ENCODE results near the gene DICER1.

Gene DICER1

DNA sequence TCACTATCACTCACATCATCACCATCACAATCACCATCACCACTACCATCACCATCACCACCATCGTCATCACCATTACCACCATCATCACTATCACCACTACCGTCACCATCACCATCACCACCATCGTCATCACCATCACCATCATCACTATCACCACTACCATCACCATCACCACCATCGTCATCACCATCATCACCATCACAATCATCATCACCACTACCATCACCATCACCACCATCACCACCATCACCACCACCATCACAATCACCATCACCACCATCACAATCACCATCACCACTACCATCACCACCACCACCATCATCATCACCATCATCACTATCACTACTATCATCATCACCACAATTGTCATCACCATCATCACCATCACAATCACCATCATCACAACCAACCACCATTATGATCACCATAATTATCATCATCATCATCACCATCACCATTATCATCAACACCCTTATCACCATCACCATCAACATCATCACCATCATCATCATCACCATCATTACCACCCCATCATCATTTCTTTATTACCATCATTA is 90.8 kb downstream of the DICER1 start:
- TF ChIP-seq ELF4 (IDR thresholded peaks at IDR 0.05) (no peak), ZNF384 (IDR thresholded peaks at IDR 0.05) (no peak), TARDBP (IDR thresholded peaks at IDR 0.05) (no peak), PKNOX1 (IDR thresholded peaks at IDR 0.05) (no peak), FOXM1 (IDR thresholded peaks at IDR 0.05; ENCODE audit: borderline replicate concordance) (no peak)
- POLR2A ChIA-PET: no interaction called here

GRCh38 chr14:95065411-95065810 is 91.9 kb downstream of the DICER1 start:
- ChIA-PET POLR2A (no interaction called here), CTCF (no interaction called here)
- no peak for DNase-seq (ENCODE audit: extremely low spot score)
- TF ChIP-seq FOXM1 (IDR thresholded peaks at IDR 0.05; ENCODE audit: borderline replicate concordance) (no peak), TARDBP (IDR thresholded peaks at IDR 0.05) (no peak), SUZ12 (IDR thresholded peaks at IDR 0.05) (no peak), FOXA1 (IDR thresholded peaks at IDR 0.05) (no peak), ZNF384 (IDR thresholded peaks at IDR 0.05) (no peak), SP1 (IDR thresholded peaks at IDR 0.05) (no peak), ARNT (IDR thresholded peaks at IDR 0.05) (no peak), CTBP1 (IDR thresholded peaks at IDR 0.05; ENCODE audit: borderline replicate concordance) (no peak), L3MBTL2 (conservative IDR thresholded peaks at IDR 0.05) (no peak), ELF4 (IDR thresholded peaks at IDR 0.05) (no peak), LEF1 (IDR thresholded peaks at IDR 0.05; ENCODE audit: borderline replicate concordance) (no peak), PKNOX1 (IDR thresholded peaks at IDR 0.05) (no peak), FOXK2 (IDR thresholded peaks at IDR 0.05) (no peak)

More for the DNA sequence above, 90.8 kb downstream of the DICER1 start:
- no peak for DNase-seq (ENCODE audit: extremely low spot score)
- CTCF ChIA-PET: no interaction called here

DNA sequence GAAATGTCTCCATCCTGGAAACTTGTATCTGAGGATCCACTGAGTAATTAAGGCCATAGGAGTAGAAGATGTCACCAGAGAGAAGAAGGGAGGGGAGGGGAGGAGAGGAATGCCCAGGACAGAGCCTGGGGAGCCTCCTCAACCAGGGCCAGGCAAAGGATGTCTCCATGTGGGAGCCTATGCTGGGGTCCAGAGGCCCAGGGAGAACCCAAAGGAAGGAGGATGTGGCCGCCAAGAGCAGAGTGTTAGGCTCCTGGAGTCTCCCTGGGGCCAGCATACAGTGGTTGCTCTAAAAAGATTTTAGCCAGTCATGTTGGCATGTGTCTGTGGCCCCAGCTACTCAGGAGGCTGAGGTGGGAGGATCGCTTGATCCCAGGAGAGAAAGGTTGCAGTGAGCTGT is 92.6 kb downstream of the DICER1 start:
- no peak for DNase-seq (ENCODE audit: extremely low spot score)
- ChIA-PET POLR2A (no interaction called here), CTCF (no interaction called here)
- TF ChIP-seq ELF4 (IDR thresholded peaks at IDR 0.05): no peak
- TF ChIP-seq CTBP1 (IDR thresholded peaks at IDR 0.05; ENCODE audit: borderline replicate concordance): no peak
- TF ChIP-seq TARDBP (IDR thresholded peaks at IDR 0.05): no peak
- TF ChIP-seq HDGF (IDR thresholded peaks at IDR 0.05; ENCODE audit: borderline replicate concordance): no peak
- TF ChIP-seq SUZ12 (IDR thresholded peaks at IDR 0.05): no peak
- no peak for TF ChIP-seq PKNOX1 (IDR thresholded peaks at IDR 0.05)
- no peak for TF ChIP-seq SP1 (IDR thresholded peaks at IDR 0.05)
- no peak for TF ChIP-seq NFRKB (IDR thresholded peaks at IDR 0.05)

- ChIA-PET CTCF (no interaction called here), POLR2A (no interaction called here)
- TF ChIP-seq BHLHE40 (IDR thresholded peaks at IDR 0.05; ENCODE audit: borderline replicate concordance) (no peak), ELF4 (IDR thresholded peaks at IDR 0.05) (no peak), CTBP1 (IDR thresholded peaks at IDR 0.05; ENCODE audit: borderline replicate concordance) (no peak), FOXA1 (IDR thresholded peaks at IDR 0.05) (no peak), NFRKB (IDR thresholded peaks at IDR 0.05) (no peak), SUZ12 (IDR thresholded peaks at IDR 0.05) (no peak), HDGF (IDR thresholded peaks at IDR 0.05; ENCODE audit: borderline replicate concordance) (no peak), LEF1 (IDR thresholded peaks at IDR 0.05; ENCODE audit: borderline replicate concordance) (no peak), ARNT (IDR thresholded peaks at IDR 0.05) (no peak), ZNF384 (IDR thresholded peaks at IDR 0.05) (no peak), FOXK2 (IDR thresholded peaks at IDR 0.05) (no peak), FOXM1 (IDR thresholded peaks at IDR 0.05; ENCODE audit: borderline replicate concordance) (no peak), PKNOX1 (IDR thresholded peaks at IDR 0.05) (no peak)
- DNase-seq (ENCODE audit: extremely low spot score): no peak
Measured at GRCh38 chr14:95064256-95064655, 93.1 kb downstream of the DICER1 start.

DNA sequence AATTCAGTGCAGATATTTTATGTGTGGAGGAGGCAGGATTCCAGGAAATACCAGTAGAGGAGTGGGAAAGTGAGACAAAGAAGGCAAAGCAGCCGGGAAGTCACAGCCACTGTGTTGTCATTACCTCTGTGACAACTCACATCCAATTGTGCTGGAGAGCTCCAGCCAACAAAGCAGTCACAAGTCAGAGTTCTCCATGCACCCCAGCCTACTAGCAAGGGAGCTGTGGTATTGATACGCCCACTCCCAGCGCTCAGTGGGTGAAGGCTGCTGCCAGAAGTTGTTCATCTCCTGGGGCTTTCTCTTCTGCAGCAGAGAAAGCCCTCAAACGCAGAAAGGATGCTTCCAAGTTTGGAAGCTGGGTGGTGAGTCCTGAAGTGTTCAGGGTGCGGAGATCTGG is 93.9 kb downstream of the DICER1 start:
- no peak for DNase-seq (ENCODE audit: extremely low spot score)
- no peak for TF ChIP-seq SP1 (IDR thresholded peaks at IDR 0.05)
- no peak for TF ChIP-seq ZNF384 (IDR thresholded peaks at IDR 0.05)
- no peak for TF ChIP-seq FOXM1 (IDR thresholded peaks at IDR 0.05; ENCODE audit: borderline replicate concordance)
- no peak for TF ChIP-seq PKNOX1 (IDR thresholded peaks at IDR 0.05)
- no peak for TF ChIP-seq ELF4 (IDR thresholded peaks at IDR 0.05)
- no peak for TF ChIP-seq FOXA1 (IDR thresholded peaks at IDR 0.05)
- no peak for TF ChIP-seq FOXK2 (IDR thresholded peaks at IDR 0.05)
- TF ChIP-seq HDGF (IDR thresholded peaks at IDR 0.05; ENCODE audit: borderline replicate concordance): no peak
- TF ChIP-seq L3MBTL2 (conservative IDR thresholded peaks at IDR 0.05): no peak
- POLR2A ChIA-PET: no interaction called here
- CTCF ChIA-PET: interaction anchor here (0.6 kb wide), 1 partner anchor 634 kb away, joined by 5 read pairs; no protein-coding TSS in a partner anchor

- DNase-seq (ENCODE audit: extremely low spot score): no peak
- no peak for TF ChIP-seq TARDBP (IDR thresholded peaks at IDR 0.05)
- no peak for TF ChIP-seq CTBP1 (IDR thresholded peaks at IDR 0.05; ENCODE audit: borderline replicate concordance)
- TF ChIP-seq SP1 (IDR thresholded peaks at IDR 0.05): no peak
- TF ChIP-seq PKNOX1 (IDR thresholded peaks at IDR 0.05): no peak
- no peak for TF ChIP-seq L3MBTL2 (conservative IDR thresholded peaks at IDR 0.05)
- TF ChIP-seq SUZ12 (IDR thresholded peaks at IDR 0.05): no peak
- TF ChIP-seq BHLHE40 (IDR thresholded peaks at IDR 0.05; ENCODE audit: borderline replicate concordance): no peak
- no peak for TF ChIP-seq FOXM1 (IDR thresholded peaks at IDR 0.05; ENCODE audit: borderline replicate concordance)
- no peak for TF ChIP-seq LEF1 (IDR thresholded peaks at IDR 0.05; ENCODE audit: borderline replicate concordance)
- TF ChIP-seq NFRKB (IDR thresholded peaks at IDR 0.05): no peak
- no peak for TF ChIP-seq ZNF384 (IDR thresholded peaks at IDR 0.05)
- no peak for TF ChIP-seq ARNT (IDR thresholded peaks at IDR 0.05)
- TF ChIP-seq FOXA1 (IDR thresholded peaks at IDR 0.05): no peak
- TF ChIP-seq FOXK2 (IDR thresholded peaks at IDR 0.05): no peak
- TF ChIP-seq HDGF (IDR thresholded peaks at IDR 0.05; ENCODE audit: borderline replicate concordance): no peak
- ChIA-PET CTCF (interaction anchor here (0.6 kb wide), 1 partner anchor 634 kb away, joined by 5 read pairs; no protein-coding TSS in a partner anchor), POLR2A (no interaction called here)
Measured at GRCh38 chr14:95062946-95063345, 94.4 kb downstream of the DICER1 start.

All from HEK293T (cell line).